Neural progenitor cell (in vitro differentiated cells): ENCODE measurements around the gene RXRG. TPM values are rescaled to one million over a fixed set of nuclear protein-coding genes. Genes with fewer than 3 reads are reported as not detected.

ENCODE experiments used
- DNase-seq: peaks from one replicate; pipeline ENCODE4 v3.0.0-alpha.2; 2016; ENCODE audit warnings: low spot score
- H2AFZ ChIP-seq: fragments of 200-600 bp; sonication (generic); replicated peaks from 2 replicates; pipeline ENCODE4 v1.6.1; 2016; ENCODE audit warnings: antibody characterized with exemption
- H3F3A ChIP-seq: fragments of 200-600 bp; sonication (generic); 2 replicates; pipeline ENCODE4 v1.6.1; 2016; ENCODE audit warnings: antibody characterized with exemption, low read depth
- H3K27ac ChIP-seq: fragments of 200-600 bp; sonication (generic); 2 replicates; pipeline ENCODE4 v1.5.1; 2016; ENCODE audit warnings: mild to moderate bottlenecking
- H3K27me3 ChIP-seq: fragments of 200-600 bp; sonication (generic); 2 replicates; pipeline ENCODE4 v1.6.1; 2016; ENCODE audit warnings: mild to moderate bottlenecking, moderate library complexity
- H3K36me3 ChIP-seq: fragments of 200-600 bp; sonication (generic); 2 replicates; pipeline ENCODE4 v1.5.1; 2016
- H3K4me1 ChIP-seq: fragments of 200-600 bp; sonication (generic); 2 replicates; pipeline ENCODE4 v1.6.1; 2016; ENCODE audit warnings: mixed run types
- H3K4me2 ChIP-seq: fragments of 200-600 bp; sonication (generic); 2 replicates; pipeline ENCODE4 v1.6.1; 2016
- H3K4me3 ChIP-seq: fragments of 200-600 bp; sonication (generic); 2 replicates; pipeline ENCODE4 v1.5.1; 2016
- H3K79me2 ChIP-seq: fragments of 200-600 bp; sonication (generic); 2 replicates; pipeline ENCODE4 v1.6.1; 2016; ENCODE audit warnings: low read depth
- H3K9ac ChIP-seq: fragments of 200-600 bp; sonication (generic); 2 replicates; pipeline ENCODE4 v1.6.1; 2016
- H3K9me3 ChIP-seq: fragments of 200-600 bp; sonication (generic); 2 replicates; pipeline ENCODE4 v1.5.1; 2016; ENCODE audit warnings: low read depth
- H4K20me1 ChIP-seq: fragments of 200-600 bp; sonication (generic); 2 replicates; pipeline ENCODE4 v1.6.1; 2016; ENCODE audit warnings: low read depth
- H3K27ac Mint-ChIP-seq: 3 replicates; pipeline ENCODE4 v1.8.0; 2021; ENCODE audit warnings: mixed read lengths
- H3K27me3 Mint-ChIP-seq: 2 replicates; pipeline ENCODE4 v1.8.0; 2022; ENCODE audit warnings: low read depth, mild to moderate bottlenecking, inconsistent platforms, moderate library complexity, mixed read lengths; ENCODE audit not compliant: insufficient read depth
- H3K36me3 Mint-ChIP-seq: 3 replicates; pipeline ENCODE4 v1.8.0; 2021; ENCODE audit warnings: mixed read lengths
- H3K4me1 Mint-ChIP-seq: 3 replicates; pipeline ENCODE4 v1.8.0; 2021; ENCODE audit warnings: mixed read lengths
- H3K4me3 Mint-ChIP-seq: 3 replicates; pipeline ENCODE4 v1.8.0; 2021; ENCODE audit warnings: mild to moderate bottlenecking, moderate library complexity, mixed read lengths
- H3K9me3 Mint-ChIP-seq: 3 replicates; pipeline ENCODE4 v1.8.0; 2020; ENCODE audit warnings: mixed read lengths
- EZH2 ChIP-seq: fragments of 200-600 bp; sonication (generic); IDR thresholded peaks from 2 replicates; pipeline ENCODE4 v1.6.1; 2017; ENCODE audit warnings: antibody characterized with exemption, mild to moderate bottlenecking, moderate library complexity
- EZH2phosphoT487 ChIP-seq: fragments of 200-600 bp; sonication (generic); IDR thresholded peaks from 2 replicates; pipeline ENCODE4 v1.6.1; 2017; ENCODE audit warnings: antibody characterized with exemption
- total RNA-seq: library from RNA; depleted of rRNA; stranded (reverse); fragments of >200 nt; gene quantifications from 2 replicates; pipeline ENCODE4 v1.2.3, GENCODE V29; 2015; ENCODE audit warnings: low replicate concordance
- TF ChIP-seq, protein P1 (sequence below): fragments of 200-600 bp; sonication (generic); IDR thresholded peaks from 2 replicates; pipeline ENCODE4 v1.5.1; 2017; ENCODE audit warnings: antibody characterized with exemption, mild to moderate bottlenecking

RXRG gene
- total RNA-seq, 1 donor from 2014 or later = not detected

GRCh38 chr1:165352442-165353293, 92.3 kb downstream of the RXRG start:
- DNase-seq = peak; percentile 70
- H3K36me3 ChIP-seq = no peaks in the 10 kb centered on the region
- TF ChIP-seq EZH2 = no peak
- TF ChIP-seq, protein P1, sequence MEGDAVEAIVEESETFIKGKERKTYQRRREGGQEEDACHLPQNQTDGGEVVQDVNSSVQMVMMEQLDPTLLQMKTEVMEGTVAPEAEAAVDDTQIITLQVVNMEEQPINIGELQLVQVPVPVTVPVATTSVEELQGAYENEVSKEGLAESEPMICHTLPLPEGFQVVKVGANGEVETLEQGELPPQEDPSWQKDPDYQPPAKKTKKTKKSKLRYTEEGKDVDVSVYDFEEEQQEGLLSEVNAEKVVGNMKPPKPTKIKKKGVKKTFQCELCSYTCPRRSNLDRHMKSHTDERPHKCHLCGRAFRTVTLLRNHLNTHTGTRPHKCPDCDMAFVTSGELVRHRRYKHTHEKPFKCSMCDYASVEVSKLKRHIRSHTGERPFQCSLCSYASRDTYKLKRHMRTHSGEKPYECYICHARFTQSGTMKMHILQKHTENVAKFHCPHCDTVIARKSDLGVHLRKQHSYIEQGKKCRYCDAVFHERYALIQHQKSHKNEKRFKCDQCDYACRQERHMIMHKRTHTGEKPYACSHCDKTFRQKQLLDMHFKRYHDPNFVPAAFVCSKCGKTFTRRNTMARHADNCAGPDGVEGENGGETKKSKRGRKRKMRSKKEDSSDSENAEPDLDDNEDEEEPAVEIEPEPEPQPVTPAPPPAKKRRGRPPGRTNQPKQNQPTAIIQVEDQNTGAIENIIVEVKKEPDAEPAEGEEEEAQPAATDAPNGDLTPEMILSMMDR = no peak
- TF ChIP-seq EZH2phosphoT487 = no peak
- peak overlapping the region; percentile 65 for H3K4me3 ChIP-seq
- H3K79me2 ChIP-seq = peaks cover 16% of the 10 kb centered on the region
- peaks cover 92% of the 10 kb centered on the region for H3K4me1 ChIP-seq
- no peaks in the 10 kb centered on the region for H3K9me3 Mint-ChIP-seq
- no peaks in the 10 kb centered on the region for H4K20me1 ChIP-seq
- H3K36me3 Mint-ChIP-seq = peaks cover 4% of the 10 kb centered on the region
- H3K4me2 ChIP-seq = peak overlapping the region; percentile 97
- no peak overlapping the region for H3K9ac ChIP-seq
- H3K9me3 ChIP-seq = no peaks in the 10 kb centered on the region
- H3K4me1 Mint-ChIP-seq = peaks cover 61% of the 10 kb centered on the region
- H3F3A ChIP-seq = peaks cover 78% of the 10 kb centered on the region
- H2AFZ ChIP-seq = peak overlapping the region; percentile 59
- no peak overlapping the region for H3K27ac ChIP-seq
- H3K4me3 Mint-ChIP-seq = peak overlapping the region; percentile 90
- H3K27me3 Mint-ChIP-seq = peaks cover 72% of the 10 kb centered on the region
- no peak overlapping the region for H3K27ac Mint-ChIP-seq
- H3K27me3 ChIP-seq = peaks cover 67% of the 10 kb centered on the region

DNA sequence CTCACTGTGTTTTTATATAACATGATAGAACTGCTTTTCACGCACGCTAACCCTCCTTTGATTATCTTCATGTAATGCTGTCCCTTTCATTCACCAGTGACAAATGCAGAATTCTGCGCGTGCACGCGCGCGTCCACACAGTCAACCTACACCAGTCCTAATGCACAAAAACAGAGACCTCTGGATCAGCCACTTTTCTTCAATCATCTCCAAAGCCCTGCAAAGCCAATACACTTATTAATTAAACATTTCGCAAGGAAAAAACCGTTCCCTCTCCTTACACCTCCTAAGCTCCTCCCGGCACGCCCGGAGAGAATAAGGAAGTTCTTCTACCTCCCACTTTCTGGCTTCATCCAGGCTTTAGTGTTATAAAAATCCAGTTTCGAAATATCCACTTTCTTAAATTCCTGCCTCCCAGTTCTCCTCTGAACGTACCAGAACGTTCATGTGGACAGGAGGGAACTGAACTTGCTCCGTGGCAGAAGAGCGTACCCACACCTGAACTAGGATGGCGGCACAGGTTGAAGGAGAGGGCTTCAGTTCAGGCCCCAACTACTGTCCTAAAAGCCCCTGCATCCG, 93.0 kb downstream of the RXRG start:
- DNase-seq = peak; percentile 33
- Mint-ChIP-seq H3K27ac (no peak overlapping the region), H3K9me3 (no peaks in the 10 kb centered on the region), H3K36me3 (peaks cover 4% of the 10 kb centered on the region), H3K27me3 (peaks cover 68% of the 10 kb centered on the region), H3K4me3 (peak overlapping the region; percentile 90), H3K4me1 (peaks cover 64% of the 10 kb centered on the region)
- H3F3A ChIP-seq = peaks cover 78% of the 10 kb centered on the region
- H3K4me2 ChIP-seq = peak overlapping the region; percentile 97
- peaks cover 60% of the 10 kb centered on the region for H3K27me3 ChIP-seq
- H3K27ac ChIP-seq = no peak overlapping the region
- peaks cover 21% of the 10 kb centered on the region for H3K79me2 ChIP-seq
- H3K4me3 ChIP-seq = peak overlapping the region; percentile 65
- TF ChIP-seq EZH2phosphoT487 (no peak), EZH2 (no peak)
- TF ChIP-seq, protein P1 = no peak
- no peaks in the 10 kb centered on the region for H3K36me3 ChIP-seq
- H3K4me1 ChIP-seq = peaks cover 92% of the 10 kb centered on the region
- H3K9me3 ChIP-seq = no peaks in the 10 kb centered on the region
- peak overlapping the region; percentile 59 for H2AFZ ChIP-seq
- H4K20me1 ChIP-seq = no peaks in the 10 kb centered on the region
- H3K9ac ChIP-seq = no peak overlapping the region

Other genes with a start within 250 kb of the RXRG start
- 6.6 and 8.7 TPM in 2 replicates for gene LMX1A, start 88.4 kb downstream of the RXRG start, total RNA-seq
- not detected in 2 replicates for gene LRRC52, start 98.9 kb upstream of the RXRG start, total RNA-seq
- gene MGST3, start 186.1 kb upstream of the RXRG start, total RNA-seq = 69.7 and 94.7 TPM in 2 replicates